SK-N-SH (cell line): ENCODE results near the gene RBMS1. TPM values are rescaled to one million over a fixed set of nuclear protein-coding genes. Genes with fewer than 3 reads are reported as not detected.

Experiments
- CTCF ChIA-PET: fragments of 300-600, 350-600 bp; formaldehyde crosslinking; extraction: SDS; loops from one replicate; lab custom pipeline; 2021; lab: Yijun Ruan, JAX
- POLR2A ChIA-PET: fragments of 350-600 bp; sonication (Branson Sonifier 250); formaldehyde crosslinking; extraction: SDS; loops from one replicate; lab custom pipeline; 2020; ENCODE audit warnings: antibody characterized with exemption, inconsistent platforms; lab: Yijun Ruan, JAX
- DNase-seq: peaks from one replicate; pipeline ENCODE4 v3.0.0; 2012
- H2AFZ ChIP-seq: fragments of 200-600 bp; sonication (generic); 2 replicates; pipeline ENCODE4 v1.8.1; 2016; ENCODE audit warnings: antibody characterized with exemption, mild to moderate bottlenecking, low read depth
- H3F3A ChIP-seq: fragments of 200-600 bp; sonication (generic); replicated peaks from 2 replicates; pipeline ENCODE3; 2016; ENCODE audit warnings: antibody characterized with exemption, mild to moderate bottlenecking; ENCODE audit not compliant: insufficient read depth
- H3K27ac ChIP-seq, 2 experiments: fragments of 200-500 bp in 1 of 2; fragments of 200-600 bp in 1 of 2; sonication (Bioruptor generic) in 1 of 2; sonication (generic), shearing (Covaris generic) in 1 of 2; 2 replicates each; pipeline versions ENCODE4 v1.5.1 to v1.6.1; 2014 to 2016; ENCODE audit warnings: low read depth in 2 of 2, inconsistent platforms in 1 of 2, low read length in 1 of 2, mild to moderate bottlenecking in 1 of 2, mixed read lengths in 1 of 2
- H3K27me3 ChIP-seq: fragments of 200-600 bp; sonication (generic), shearing (Covaris generic); 2 replicates; pipeline ENCODE4 v1.6.1; 2016; ENCODE audit warnings: mixed run types; ENCODE audit not compliant: insufficient read depth
- H3K36me3 ChIP-seq, 2 experiments: fragments of 200-500 bp in 1 of 2; fragments of 200-600 bp in 1 of 2; sonication (Bioruptor generic) in 1 of 2; sonication (generic) in 1 of 2; replicated peaks in 1 of 2; 2 replicates each; pipeline versions ENCODE3 to v1.5.1; 2014 to 2016; ENCODE audit warnings: low read length in 1 of 2, mild to moderate bottlenecking in 1 of 2; ENCODE audit not compliant: insufficient read depth in 2 of 2, control insufficient read depth in 1 of 2
- H3K4me1 ChIP-seq, 2 experiments: fragments of 200-500 bp in 1 of 2; fragments of 200-600 bp in 1 of 2; sonication (Bioruptor generic) in 1 of 2; sonication (generic), shearing (Covaris generic) in 1 of 2; 2 replicates each; pipeline versions ENCODE4 v1.5.1 to v1.6.1; 2014 to 2016; ENCODE audit warnings: low read depth in 1 of 2, low read length in 1 of 2, mixed run types in 1 of 2; ENCODE audit not compliant: insufficient read depth in 2 of 2, control insufficient read depth in 1 of 2
- H3K4me2 ChIP-seq: fragments of 200-600 bp; sonication (generic), shearing (Covaris generic); 2 replicates; pipeline ENCODE4 v1.6.1; 2017; ENCODE audit warnings: mixed run types
- H3K4me3 ChIP-seq, 2 experiments: fragments of 200-500 bp in 1 of 2; fragments of 200-600 bp in 1 of 2; sonication (Bioruptor generic) in 1 of 2; sonication (generic), shearing (Covaris generic) in 1 of 2; 2 replicates each; pipeline versions ENCODE4 v1.5.1 to v1.8.1; 2014 to 2016; ENCODE audit warnings: low read depth in 2 of 2, inconsistent platforms in 1 of 2, low read length in 1 of 2, mild to moderate bottlenecking in 1 of 2, mixed read lengths in 1 of 2, moderate library complexity in 1 of 2
- H3K79me2 ChIP-seq: fragments of 200-600 bp; sonication (generic); 2 replicates; pipeline ENCODE4 v1.8.1; 2017; ENCODE audit warnings: mild to moderate bottlenecking; ENCODE audit not compliant: insufficient read depth
- H3K9ac ChIP-seq: fragments of 200-600 bp; sonication (generic); 2 replicates; pipeline ENCODE4 v1.6.1; 2017; ENCODE audit warnings: mixed run types
- H3K9me2 ChIP-seq: fragments of 200-600 bp; sonication (generic); 2 replicates; pipeline ENCODE4 v1.6.1; 2017; ENCODE audit warnings: mixed run types
- H3K9me3 ChIP-seq: fragments of 200-600 bp; sonication (generic); 2 replicates; pipeline ENCODE4 v1.6.1; 2017; ENCODE audit warnings: mixed run types, mild to moderate bottlenecking, moderate library complexity
- H4K20me1 ChIP-seq: fragments of 200-600 bp; sonication (generic); 2 replicates; pipeline ENCODE4 v1.6.1; 2017; ENCODE audit warnings: mild to moderate bottlenecking, mixed run types; ENCODE audit not compliant: insufficient read depth
- EZH2phosphoT487 ChIP-seq: fragments of 200-600 bp; sonication (generic); IDR thresholded peaks from 2 replicates; pipeline ENCODE4 v1.6.1; 2017; ENCODE audit warnings: low read depth, mixed run types, mild to moderate bottlenecking, antibody characterized with exemption, moderate library complexity, borderline replicate concordance
- FOXJ3 ChIP-seq: sonication (generic); formaldehyde crosslinking; IDR thresholded peaks from 2 replicates; pipeline ENCODE4 v1.5.1; 2020; ENCODE audit warnings: mild to moderate bottlenecking, missing genetic modification reagents
- MEF2A ChIP-seq: IDR thresholded peaks from 2 replicates; pipeline ENCODE4 v1.4.0; 2012; ENCODE audit warnings: low read depth, borderline replicate concordance
- MXI1 ChIP-seq: IDR thresholded peaks from 2 replicates; pipeline ENCODE4 v1.6.1; 2012; ENCODE audit warnings: mild to moderate bottlenecking, low read depth, low read length, improper control_type of control experiment
- NFIC ChIP-seq: IDR thresholded peaks from 2 replicates; pipeline ENCODE4 v1.4.0; 2012; ENCODE audit warnings: borderline replicate concordance
- RAD21 ChIP-seq: IDR thresholded peaks from 2 replicates; pipeline ENCODE4 v1.6.1; 2012; ENCODE audit warnings: mild to moderate bottlenecking, low read length
- RCOR1 ChIP-seq: fragments of 150-350 bp; IDR thresholded peaks from 2 replicates; pipeline ENCODE4 v1.6.1; 2017; ENCODE audit warnings: antibody characterized with exemption, low read length
- RFX5 ChIP-seq: IDR thresholded peaks from 2 replicates; pipeline ENCODE4 v1.6.1; 2012; ENCODE audit warnings: mild to moderate bottlenecking, improper control_type of control experiment, low read length
- SMC3 ChIP-seq: IDR thresholded peaks from 2 replicates; pipeline ENCODE4 v1.6.1; 2012; ENCODE audit warnings: low read depth, low read length, improper control_type of control experiment
- TCF12 ChIP-seq: IDR thresholded peaks from 2 replicates; pipeline ENCODE4 v1.4.0; 2012
- TEAD4 ChIP-seq: IDR thresholded peaks from 2 replicates; pipeline ENCODE4 v1.4.0; 2012; ENCODE audit warnings: mild to moderate bottlenecking, borderline replicate concordance; ENCODE audit not compliant: insufficient read depth
- YY1 ChIP-seq: IDR thresholded peaks from 2 replicates; pipeline ENCODE4 v1.4.0; 2012; ENCODE audit warnings: low read depth, mild to moderate bottlenecking
- WGBS: methylation state at CpG from one replicate; pipeline ENCODE4 v1.1.6; 2017; ENCODE audit warnings: low lambda C conversion rate; 5-methylcytosine and 5-hydroxymethylcytosine counted together
- polyA plus RNA-seq, 3 experiments: library from polyadenylated mRNA; depleted of rRNA; stranded (reverse); fragments of >200 nt; gene quantifications; 2 replicates each; pipeline ENCODE4 v1.2.3, GENCODE V29; 2012
- TF ChIP-seq, protein P1 (sequence below): fragments of 150-350 bp; IDR thresholded peaks from 2 replicates; pipeline ENCODE4 v1.6.1; 2017; ENCODE audit warnings: antibody characterized with exemption, low read length, low read depth, borderline replicate concordance
- TF ChIP-seq, protein P2 (sequence below): fragments of 150-350 bp; IDR thresholded peaks from 2 replicates; pipeline ENCODE4 v1.6.1; 2016; ENCODE audit warnings: mild to moderate bottlenecking, low read depth, low read length
- TF ChIP-seq, protein P3 (sequence below): IDR thresholded peaks from 2 replicates; pipeline ENCODE4; 2012
- TF ChIP-seq, protein P4 (sequence below): fragments of 200-600 bp; sonication (generic); IDR thresholded peaks from 2 replicates; pipeline ENCODE4 v1.6.1; 2017; ENCODE audit warnings: antibody characterized with exemption, mild to moderate bottlenecking, moderate library complexity
- TF ChIP-seq, protein P5 (sequence below): IDR thresholded peaks from 2 replicates; pipeline ENCODE4 v1.4.0; 2012; ENCODE audit warnings: low read depth, borderline replicate concordance

Gene RBMS1
- polyA plus RNA-seq, 1 of the 3 experiments (the other 2 are of a cell fraction) = 56.5 TPM

DNA sequence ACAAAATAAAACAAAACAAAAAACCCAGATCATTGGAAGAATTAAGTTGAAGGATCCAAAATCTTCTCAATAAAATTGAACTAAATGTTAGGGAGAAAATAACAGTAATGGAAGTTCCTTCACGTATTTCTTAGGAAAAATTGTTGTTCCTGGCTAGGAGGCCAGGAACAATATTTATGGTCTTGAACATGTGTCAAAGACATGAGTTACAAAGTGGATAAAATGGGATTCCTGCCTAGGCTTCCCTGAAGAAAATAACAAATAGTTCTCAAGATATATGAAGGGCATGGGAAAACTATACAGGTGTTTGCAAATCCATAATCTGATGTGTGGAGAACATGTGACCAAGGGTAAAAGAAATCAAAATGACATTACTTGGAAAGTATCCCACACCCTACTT lies 225.9 kb downstream of the RBMS1 start:
- ChIA-PET POLR2A (no interaction called here), CTCF (interaction anchor here (0.7 to 1.4 kb wide), 2 partner anchors 17 to 702 kb away, joined by 3 read pairs; no protein-coding TSS in a partner anchor)
- Histone ChIP-seq H3K79me2 (no peaks in the 10 kb centered on the region), H3F3A (peaks cover 29% of the 10 kb centered on the region), H3K4me3 (no peak overlapping the region), H3K27me3 (no peaks in the 10 kb centered on the region), H3K9me2 (no peaks in the 10 kb centered on the region), H3K36me3 (peaks cover 24 to 25% of the 10 kb centered on the region in 2 experiments), H3K9ac (no peak overlapping the region), H3K27ac (peak overlapping the region in 1 of 2 experiments; percentile 56; a peak in 1 of 4 replicates), H3K4me2 (no peak overlapping the region), H2AFZ (no peak overlapping the region), H3K4me1 (peaks cover 2 to 14% of the 10 kb centered on the region in 2 experiments), H4K20me1 (no peaks in the 10 kb centered on the region), H3K9me3 (no peaks in the 10 kb centered on the region)
- WGBS = 84% methylated on average over 1 of the region's 1 CpG
- no peak for DNase-seq
- TF ChIP-seq NFIC (no peak), FOXJ3 (CRISPR knock-in tag) (no peak), SMC3 (no peak), RCOR1 (no peak), MXI1 (no peak)
- TF ChIP-seq, protein P1, sequence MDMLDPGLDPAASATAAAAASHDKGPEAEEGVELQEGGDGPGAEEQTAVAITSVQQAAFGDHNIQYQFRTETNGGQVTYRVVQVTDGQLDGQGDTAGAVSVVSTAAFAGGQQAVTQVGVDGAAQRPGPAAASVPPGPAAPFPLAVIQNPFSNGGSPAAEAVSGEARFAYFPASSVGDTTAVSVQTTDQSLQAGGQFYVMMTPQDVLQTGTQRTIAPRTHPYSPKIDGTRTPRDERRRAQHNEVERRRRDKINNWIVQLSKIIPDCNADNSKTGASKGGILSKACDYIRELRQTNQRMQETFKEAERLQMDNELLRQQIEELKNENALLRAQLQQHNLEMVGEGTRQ = no peak
- TF ChIP-seq, protein P2, sequence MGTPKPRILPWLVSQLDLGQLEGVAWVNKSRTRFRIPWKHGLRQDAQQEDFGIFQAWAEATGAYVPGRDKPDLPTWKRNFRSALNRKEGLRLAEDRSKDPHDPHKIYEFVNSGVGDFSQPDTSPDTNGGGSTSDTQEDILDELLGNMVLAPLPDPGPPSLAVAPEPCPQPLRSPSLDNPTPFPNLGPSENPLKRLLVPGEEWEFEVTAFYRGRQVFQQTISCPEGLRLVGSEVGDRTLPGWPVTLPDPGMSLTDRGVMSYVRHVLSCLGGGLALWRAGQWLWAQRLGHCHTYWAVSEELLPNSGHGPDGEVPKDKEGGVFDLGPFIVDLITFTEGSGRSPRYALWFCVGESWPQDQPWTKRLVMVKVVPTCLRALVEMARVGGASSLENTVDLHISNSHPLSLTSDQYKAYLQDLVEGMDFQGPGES = no peak

DNA sequence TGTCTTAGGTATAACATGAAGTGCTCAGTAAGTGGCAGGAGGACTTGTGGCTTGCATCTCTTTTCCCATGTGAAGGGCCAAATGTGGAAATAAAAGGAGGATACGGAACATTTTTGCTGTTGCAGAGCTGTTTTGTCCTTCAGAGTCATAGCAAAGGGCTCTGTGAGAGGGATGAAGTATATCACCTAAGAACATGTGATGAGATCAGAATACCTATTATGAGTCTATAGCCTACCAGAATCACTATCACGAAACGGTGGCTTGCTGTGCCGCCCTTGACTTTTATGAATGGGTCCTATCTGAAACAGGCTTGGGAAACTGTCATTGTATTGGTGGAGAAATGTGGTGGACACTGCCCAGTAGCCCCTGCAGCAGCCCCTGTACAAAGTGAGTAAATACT lies 226.6 kb downstream of the RBMS1 start:
- Histone ChIP-seq H3K27me3 (no peaks in the 10 kb centered on the region), H3K9ac (no peak overlapping the region), H3K4me1 (peaks cover 2 to 14% of the 10 kb centered on the region in 2 experiments), H3F3A (peaks cover 28% of the 10 kb centered on the region), H3K79me2 (no peaks in the 10 kb centered on the region), H4K20me1 (no peaks in the 10 kb centered on the region), H2AFZ (no peak overlapping the region), H3K4me3 (no peak overlapping the region), H3K27ac (no peak overlapping the region), H3K4me2 (no peak overlapping the region), H3K9me3 (no peaks in the 10 kb centered on the region), H3K36me3 (peaks cover 17 to 20% of the 10 kb centered on the region in 2 experiments), H3K9me2 (no peaks in the 10 kb centered on the region)
- no peak for DNase-seq
- WGBS = 99% methylated on average over 4 of the region's 4 CpGs
- POLR2A ChIA-PET = no interaction called here
- CTCF ChIA-PET = interaction anchor here (0.7 to 1.4 kb wide), 2 partner anchors 16 to 703 kb away, joined by 3 read pairs; no protein-coding TSS in a partner anchor
- no peak for TF ChIP-seq RFX5
- TF ChIP-seq, protein P3, sequence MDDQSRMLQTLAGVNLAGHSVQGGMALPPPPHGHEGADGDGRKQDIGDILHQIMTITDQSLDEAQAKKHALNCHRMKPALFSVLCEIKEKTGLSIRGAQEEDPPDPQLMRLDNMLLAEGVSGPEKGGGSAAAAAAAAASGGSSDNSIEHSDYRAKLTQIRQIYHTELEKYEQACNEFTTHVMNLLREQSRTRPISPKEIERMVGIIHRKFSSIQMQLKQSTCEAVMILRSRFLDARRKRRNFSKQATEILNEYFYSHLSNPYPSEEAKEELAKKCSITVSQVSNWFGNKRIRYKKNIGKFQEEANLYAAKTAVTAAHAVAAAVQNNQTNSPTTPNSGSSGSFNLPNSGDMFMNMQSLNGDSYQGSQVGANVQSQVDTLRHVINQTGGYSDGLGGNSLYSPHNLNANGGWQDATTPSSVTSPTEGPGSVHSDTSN = no peak
- TF ChIP-seq, protein P4, sequence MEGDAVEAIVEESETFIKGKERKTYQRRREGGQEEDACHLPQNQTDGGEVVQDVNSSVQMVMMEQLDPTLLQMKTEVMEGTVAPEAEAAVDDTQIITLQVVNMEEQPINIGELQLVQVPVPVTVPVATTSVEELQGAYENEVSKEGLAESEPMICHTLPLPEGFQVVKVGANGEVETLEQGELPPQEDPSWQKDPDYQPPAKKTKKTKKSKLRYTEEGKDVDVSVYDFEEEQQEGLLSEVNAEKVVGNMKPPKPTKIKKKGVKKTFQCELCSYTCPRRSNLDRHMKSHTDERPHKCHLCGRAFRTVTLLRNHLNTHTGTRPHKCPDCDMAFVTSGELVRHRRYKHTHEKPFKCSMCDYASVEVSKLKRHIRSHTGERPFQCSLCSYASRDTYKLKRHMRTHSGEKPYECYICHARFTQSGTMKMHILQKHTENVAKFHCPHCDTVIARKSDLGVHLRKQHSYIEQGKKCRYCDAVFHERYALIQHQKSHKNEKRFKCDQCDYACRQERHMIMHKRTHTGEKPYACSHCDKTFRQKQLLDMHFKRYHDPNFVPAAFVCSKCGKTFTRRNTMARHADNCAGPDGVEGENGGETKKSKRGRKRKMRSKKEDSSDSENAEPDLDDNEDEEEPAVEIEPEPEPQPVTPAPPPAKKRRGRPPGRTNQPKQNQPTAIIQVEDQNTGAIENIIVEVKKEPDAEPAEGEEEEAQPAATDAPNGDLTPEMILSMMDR = no peak
- no peak for TF ChIP-seq TCF12
- no peak for TF ChIP-seq TEAD4
- no peak for TF ChIP-seq MEF2A
- no peak for TF ChIP-seq YY1
- no peak for TF ChIP-seq RAD21
- TF ChIP-seq EZH2phosphoT487 = no peak
- TF ChIP-seq, protein P5, sequence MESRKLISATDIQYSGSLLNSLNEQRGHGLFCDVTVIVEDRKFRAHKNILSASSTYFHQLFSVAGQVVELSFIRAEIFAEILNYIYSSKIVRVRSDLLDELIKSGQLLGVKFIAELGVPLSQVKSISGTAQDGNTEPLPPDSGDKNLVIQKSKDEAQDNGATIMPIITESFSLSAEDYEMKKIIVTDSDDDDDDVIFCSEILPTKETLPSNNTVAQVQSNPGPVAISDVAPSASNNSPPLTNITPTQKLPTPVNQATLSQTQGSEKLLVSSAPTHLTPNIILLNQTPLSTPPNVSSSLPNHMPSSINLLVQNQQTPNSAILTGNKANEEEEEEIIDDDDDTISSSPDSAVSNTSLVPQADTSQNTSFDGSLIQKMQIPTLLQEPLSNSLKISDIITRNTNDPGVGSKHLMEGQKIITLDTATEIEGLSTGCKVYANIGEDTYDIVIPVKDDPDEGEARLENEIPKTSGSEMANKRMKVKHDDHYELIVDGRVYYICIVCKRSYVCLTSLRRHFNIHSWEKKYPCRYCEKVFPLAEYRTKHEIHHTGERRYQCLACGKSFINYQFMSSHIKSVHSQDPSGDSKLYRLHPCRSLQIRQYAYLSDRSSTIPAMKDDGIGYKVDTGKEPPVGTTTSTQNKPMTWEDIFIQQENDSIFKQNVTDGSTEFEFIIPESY = no peak
- no peak for TF ChIP-seq FOXJ3 (CRISPR knock-in tag)
